Activated B cell treated with CpG ODN at 0.5 μM for 24 hours (primary cell): ENCODE data around the gene RXFP1. TPM values are rescaled to one million over a fixed set of nuclear protein-coding genes. Genes with fewer than 3 reads are reported as not detected.

Experiments
- ATAC-seq: fragments of 200-7000 bp; cut with Tn5 transposase; one replicate; pipeline ENCODE4 v1.10.0; 2021; ENCODE audit warnings: low read depth, mild to moderate bottlenecking, moderate library complexity
- CTCF ChIA-PET: fragments of 350-600 bp; sonication (Branson Sonifier 250); formaldehyde crosslinking; loops from one replicate; lab custom pipeline; 2021; ENCODE audit warnings: antibody characterized with exemption; lab: Charles Lee
- POLR2A ChIA-PET: fragments of 350-600 bp; sonication (Branson Sonifier 250); formaldehyde crosslinking; loops from one replicate; lab custom pipeline; 2021; ENCODE audit warnings: antibody characterized with exemption; lab: Charles Lee
- DNase-seq: peaks from one replicate; pipeline ENCODE4 v3.0.0; 2022
- H3K27ac Mint-ChIP-seq: one replicate; pipeline ENCODE4 v1.8.0; 2020; ENCODE audit warnings: mixed read lengths
- H3K27me3 Mint-ChIP-seq: one replicate; pipeline ENCODE4 v1.8.0; 2021; ENCODE audit warnings: mixed read lengths
- H3K36me3 Mint-ChIP-seq: one replicate; pipeline ENCODE4 v1.8.0; 2021; ENCODE audit warnings: low read depth, mixed read lengths
- H3K4me1 Mint-ChIP-seq: one replicate; pipeline ENCODE4 v1.8.0; 2021; ENCODE audit warnings: mixed read lengths
- H3K4me3 Mint-ChIP-seq: one replicate; pipeline ENCODE4 v1.8.0; 2020; ENCODE audit warnings: mild to moderate bottlenecking, mixed read lengths
- H3K9me3 Mint-ChIP-seq: one replicate; pipeline ENCODE4 v1.8.0; 2020; ENCODE audit warnings: mixed read lengths
- intact Hi-C: fragments of 100-400 bp; cut with micrococcal nuclease; formaldehyde crosslinking; loops from one replicate; pipeline ENCODE4 v1.15.1; 2024
- total RNA-seq: library from RNA; stranded (reverse); gene quantifications from 2 replicates; pipeline ENCODE4 v1.2.3, GENCODE V29; 2022
- TF ChIP-seq, protein P1 (sequence below): fragments of 200-600 bp; IDR thresholded peaks from one replicate; pipeline ENCODE4 v1.8.0; 2022; ENCODE audit warnings: antibody characterized with exemption, mild to moderate bottlenecking

The RXFP1 gene
- total RNA-seq, 1 donor from 2014 or later, result not detected

GRCh38 chr4:158613046-158613445 is 91.4 kb downstream of the RXFP1 start:
- DNase-seq (no peak), ATAC-seq (no peak)
- H3K4me1 Mint-ChIP-seq, result peaks cover 12% of the 10 kb centered on the region
- H3K4me3 Mint-ChIP-seq, result no peak overlapping the region
- TF ChIP-seq, protein P1, sequence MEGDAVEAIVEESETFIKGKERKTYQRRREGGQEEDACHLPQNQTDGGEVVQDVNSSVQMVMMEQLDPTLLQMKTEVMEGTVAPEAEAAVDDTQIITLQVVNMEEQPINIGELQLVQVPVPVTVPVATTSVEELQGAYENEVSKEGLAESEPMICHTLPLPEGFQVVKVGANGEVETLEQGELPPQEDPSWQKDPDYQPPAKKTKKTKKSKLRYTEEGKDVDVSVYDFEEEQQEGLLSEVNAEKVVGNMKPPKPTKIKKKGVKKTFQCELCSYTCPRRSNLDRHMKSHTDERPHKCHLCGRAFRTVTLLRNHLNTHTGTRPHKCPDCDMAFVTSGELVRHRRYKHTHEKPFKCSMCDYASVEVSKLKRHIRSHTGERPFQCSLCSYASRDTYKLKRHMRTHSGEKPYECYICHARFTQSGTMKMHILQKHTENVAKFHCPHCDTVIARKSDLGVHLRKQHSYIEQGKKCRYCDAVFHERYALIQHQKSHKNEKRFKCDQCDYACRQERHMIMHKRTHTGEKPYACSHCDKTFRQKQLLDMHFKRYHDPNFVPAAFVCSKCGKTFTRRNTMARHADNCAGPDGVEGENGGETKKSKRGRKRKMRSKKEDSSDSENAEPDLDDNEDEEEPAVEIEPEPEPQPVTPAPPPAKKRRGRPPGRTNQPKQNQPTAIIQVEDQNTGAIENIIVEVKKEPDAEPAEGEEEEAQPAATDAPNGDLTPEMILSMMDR, result no peak
- no peaks in the 10 kb centered on the region for H3K9me3 Mint-ChIP-seq
- no peaks in the 10 kb centered on the region for H3K36me3 Mint-ChIP-seq
- no peaks in the 10 kb centered on the region for H3K27me3 Mint-ChIP-seq
- POLR2A ChIA-PET, result no interaction called here
- H3K27ac Mint-ChIP-seq, result no peak overlapping the region
- intact Hi-C loops, result no loop called here
- CTCF ChIA-PET, result no interaction called here

DNA sequence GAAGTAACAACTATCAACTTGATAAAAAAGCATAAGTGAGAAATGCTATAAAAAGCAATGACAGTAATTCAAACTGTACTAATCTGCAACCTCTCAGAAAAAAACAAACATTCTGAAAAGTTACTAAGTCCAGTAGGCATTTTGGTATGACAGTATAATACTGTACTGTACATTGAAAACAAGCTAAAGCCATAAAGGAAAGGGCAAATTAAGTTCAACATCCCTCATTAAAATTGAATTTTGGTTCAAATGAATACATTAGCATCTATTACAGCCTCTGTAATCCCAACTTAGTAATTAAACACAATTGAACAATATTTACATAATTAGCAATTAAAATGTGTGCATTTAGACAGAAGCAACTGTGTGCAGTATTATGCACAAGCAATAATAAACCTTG is 96.3 kb downstream of the RXFP1 start:
- ChIA-PET CTCF (no interaction called here), POLR2A (no interaction called here)
- Mint-ChIP-seq H3K36me3 (no peaks in the 10 kb centered on the region), H3K27me3 (peaks cover 5% of the 10 kb centered on the region), H3K9me3 (no peaks in the 10 kb centered on the region), H3K27ac (no peak overlapping the region), H3K4me1 (no peaks in the 10 kb centered on the region), H3K4me3 (no peak overlapping the region)
- TF ChIP-seq, protein P1, result no peak
- intact Hi-C loops, result no loop called here
- no peak for ATAC-seq
- DNase-seq, result no peak

- H3K36me3 Mint-ChIP-seq, result no peaks in the 10 kb centered on the region
- no peaks in the 10 kb centered on the region for H3K4me1 Mint-ChIP-seq
- ChIA-PET POLR2A (no interaction called here), CTCF (no interaction called here)
- H3K9me3 Mint-ChIP-seq, result no peaks in the 10 kb centered on the region
- TF ChIP-seq, protein P1, result no peak
- ATAC-seq, result no peak
- H3K4me3 Mint-ChIP-seq, result no peak overlapping the region
- intact Hi-C loops, result no loop called here
- peaks cover 6% of the 10 kb centered on the region for H3K27me3 Mint-ChIP-seq
- no peak overlapping the region for H3K27ac Mint-ChIP-seq
- DNase-seq, result no peak
These were observed 100.0 kb downstream of the RXFP1 start for GRCh38 chr4:158621729-158622128.

DNA sequence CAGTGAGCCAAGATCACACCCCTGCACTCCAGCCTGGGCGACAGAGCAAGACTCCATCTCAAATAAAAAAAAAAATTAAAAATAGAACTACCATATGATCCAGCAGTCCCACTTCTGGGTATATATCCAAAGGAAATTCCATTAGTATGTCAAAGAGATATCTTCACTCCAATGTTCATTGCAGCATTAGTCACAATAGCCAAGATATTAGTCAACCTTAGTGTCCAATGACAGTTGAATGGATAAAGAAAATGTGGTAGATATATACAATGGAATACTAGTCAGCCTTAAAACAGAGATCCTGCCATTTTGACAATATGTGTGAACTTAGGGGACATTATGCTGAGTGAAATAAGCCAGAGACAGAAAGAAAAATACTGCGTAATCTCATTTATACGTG is 100.6 kb downstream of the RXFP1 start:
- TF ChIP-seq, protein P1, result no peak
- no peaks in the 10 kb centered on the region for H3K36me3 Mint-ChIP-seq
- H3K4me1 Mint-ChIP-seq, result no peaks in the 10 kb centered on the region
- ChIA-PET CTCF (no interaction called here), POLR2A (no interaction called here)
- DNase-seq (no peak), ATAC-seq (no peak)
- peaks cover 6% of the 10 kb centered on the region for H3K27me3 Mint-ChIP-seq
- intact Hi-C loops, result no loop called here
- no peak overlapping the region for H3K27ac Mint-ChIP-seq
- no peaks in the 10 kb centered on the region for H3K9me3 Mint-ChIP-seq
- H3K4me3 Mint-ChIP-seq, result no peak overlapping the region

DNA sequence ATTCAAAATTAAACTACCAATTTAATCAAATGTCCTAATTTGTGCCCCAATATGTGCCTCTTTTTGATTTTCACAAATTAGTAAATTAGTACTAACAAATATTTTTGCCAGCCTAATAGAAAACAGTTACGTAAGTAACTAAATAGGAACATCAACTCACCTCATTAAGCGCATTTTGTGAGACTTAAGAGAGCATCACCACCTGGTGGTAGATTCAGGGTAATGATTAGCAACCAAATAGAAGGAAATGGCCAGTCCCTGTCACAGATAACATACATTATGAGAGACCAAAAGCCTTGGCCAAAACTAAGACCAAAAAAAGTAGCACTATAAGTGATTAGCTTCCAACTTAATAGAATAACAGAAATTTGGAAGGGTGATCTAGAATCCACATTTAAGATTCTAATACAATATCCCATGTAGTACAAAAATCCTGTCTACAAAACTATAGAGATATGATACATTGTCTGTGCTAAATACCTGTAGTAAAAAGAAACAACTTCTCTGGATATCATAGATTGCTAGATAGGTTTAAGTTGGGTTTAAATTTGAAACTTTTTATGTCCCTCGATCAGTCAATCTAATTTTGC is 103.3 kb downstream of the RXFP1 start:
- Mint-ChIP-seq H3K9me3 (no peaks in the 10 kb centered on the region), H3K27me3 (peaks cover 5% of the 10 kb centered on the region), H3K4me3 (no peak overlapping the region), H3K27ac (no peak overlapping the region), H3K4me1 (no peaks in the 10 kb centered on the region), H3K36me3 (no peaks in the 10 kb centered on the region)
- POLR2A ChIA-PET, result no interaction called here
- peak; percentile 47 for ATAC-seq
- CTCF ChIA-PET, result interaction anchor here (0.7 kb wide), 1 partner anchor 365 kb away, joined by 3 read pairs; no protein-coding TSS in a partner anchor
- intact Hi-C loops, result loop anchor here (1.0 to 5.0 kb wide), 4 partner anchors 365 to 633 kb away; no protein-coding TSS in a partner anchor
- TF ChIP-seq, protein P1, result no peak
- no peak for DNase-seq
